GM19397 (cell line): ENCODE measurements around the gene CPNE2.
"Not testable (repeated sequence)": the region's sequence is repeated elsewhere in the genome, so short reads cannot be mapped to it uniquely, and the experiment has no call there.

Experiments used
- ATAC-seq: cut with Tn5 transposase; IDR thresholded peaks from one replicate; pipeline ENCODE4 v1.9.1; 2021; ENCODE audit warnings: mild to moderate bottlenecking, moderate library complexity; ENCODE audit not compliant: unreplicated experiment

The CPNE2 gene

GRCh38 chr16:57091975-57092785 lies at the start of gene CPNE2:
Gene CPNE2 (plus strand): TSS chr16:57092583. CDS start chr16:57110743, 18,160 bp downstream.
- peak; percentile 47 for ATAC-seq

- ATAC-seq: no peak
These were observed 49.1 kb upstream of the CPNE2 start for GRCh38 chr16:57043248-57043647.

DNA sequence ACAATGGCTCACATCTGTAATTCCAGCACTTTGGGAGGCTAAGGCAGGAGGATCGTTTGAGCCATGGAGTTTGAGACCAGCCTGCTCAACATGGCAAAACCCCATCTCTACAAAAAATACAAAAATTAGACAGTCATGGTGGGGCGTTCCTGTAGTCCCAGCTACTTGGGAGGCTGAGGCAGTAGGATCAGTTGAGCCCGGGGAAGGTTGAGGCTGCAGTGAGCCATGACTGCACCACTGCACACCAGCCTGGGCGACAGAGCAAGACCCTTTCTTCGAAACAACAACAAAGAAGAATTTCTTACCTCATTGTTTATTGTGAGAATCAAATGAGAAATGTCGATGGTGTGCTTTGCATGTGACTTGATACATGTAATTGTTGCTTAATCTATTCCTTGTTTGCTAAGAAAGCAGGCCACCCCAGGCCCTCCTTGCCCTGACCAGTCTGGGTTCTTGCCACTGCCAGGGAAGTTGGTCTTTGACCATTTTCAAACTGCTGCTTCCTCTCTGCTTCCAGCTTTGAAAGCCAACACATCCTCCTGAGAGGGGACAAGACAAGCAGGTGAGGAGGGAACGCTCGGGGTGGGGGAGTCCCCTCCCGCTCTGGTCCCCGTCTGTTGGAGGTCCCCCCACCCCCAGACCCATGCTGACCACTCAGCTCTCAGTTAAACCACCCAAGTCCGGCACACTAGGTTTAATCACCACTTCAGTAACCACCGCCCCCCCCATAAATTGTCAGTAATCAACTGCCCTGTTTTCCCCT lies 47.3 kb upstream of the CPNE2 start:
- no peak for ATAC-seq

DNA sequence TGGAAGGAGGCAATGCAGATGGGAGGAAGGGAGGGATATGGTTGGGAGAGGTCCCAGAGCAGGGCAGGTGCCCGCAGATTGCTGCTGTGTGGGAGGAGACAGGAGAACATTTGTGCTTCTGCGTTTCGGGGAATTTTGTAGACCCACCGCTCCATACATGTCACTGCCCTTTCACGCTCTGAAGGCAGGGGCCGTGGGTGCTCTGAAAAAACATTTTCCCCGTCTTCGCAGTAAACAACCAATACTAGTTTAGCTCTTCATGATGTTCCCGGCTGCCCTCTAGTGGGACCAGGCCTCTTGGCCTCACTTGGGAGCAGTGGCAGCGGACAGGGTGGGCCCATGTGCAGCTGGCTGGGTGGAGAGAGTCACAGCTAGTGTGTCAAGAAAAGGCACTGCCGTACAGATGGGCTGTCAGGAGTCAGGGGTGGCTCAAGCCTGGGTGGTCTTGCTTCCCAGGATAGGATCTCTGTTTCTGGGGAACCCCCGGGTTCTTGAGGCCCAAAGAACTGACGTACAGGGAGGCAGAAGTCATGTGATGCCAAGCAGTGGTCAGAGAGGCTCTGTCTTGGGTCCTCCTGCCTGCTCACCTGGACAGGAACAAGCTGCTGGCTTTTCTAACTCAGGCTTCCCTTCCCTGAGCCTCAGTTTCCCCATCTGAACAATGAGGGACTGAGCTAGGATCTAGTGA lies 46.5 kb upstream of the CPNE2 start:
- no peak for ATAC-seq

DNA sequence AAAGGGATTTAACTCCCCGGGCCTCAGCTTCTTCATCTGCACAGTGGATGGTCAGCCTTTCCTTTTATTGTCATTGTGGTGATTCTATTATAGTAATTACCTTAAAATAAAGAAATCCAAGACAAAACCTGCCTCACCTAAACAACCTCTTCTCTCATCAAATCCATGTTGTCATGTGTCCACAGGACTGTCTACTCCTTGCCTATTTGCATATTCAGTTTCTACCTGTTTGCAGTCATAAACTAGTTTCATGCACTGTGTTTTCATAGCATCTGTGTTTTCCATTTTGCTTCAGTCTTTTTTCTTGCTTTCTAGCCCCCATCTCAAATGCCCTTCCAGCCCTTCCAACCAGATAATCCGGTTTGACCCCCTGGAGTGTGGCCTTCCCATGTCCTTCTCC lies 44.3 kb upstream of the CPNE2 start:
- ATAC-seq: no peak

DNA sequence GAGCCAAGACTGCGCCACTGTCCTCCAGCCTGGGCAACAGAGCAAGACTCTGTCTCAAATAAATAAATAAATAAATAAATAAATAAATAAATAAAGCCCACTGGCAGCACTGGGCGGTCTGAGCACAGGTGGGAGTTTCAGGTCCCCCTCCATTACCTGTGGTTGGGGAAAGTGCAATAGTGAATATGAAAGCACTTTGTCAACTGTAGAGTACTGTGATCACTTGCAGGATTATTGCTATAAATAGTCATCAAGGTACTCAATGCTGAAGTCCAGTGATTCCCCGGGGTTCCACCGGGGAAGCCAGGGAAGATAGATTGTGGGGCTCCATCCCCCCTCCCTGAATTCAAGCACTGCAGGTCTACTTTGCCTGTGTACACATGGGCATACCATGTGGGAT lies 42.7 kb upstream of the CPNE2 start:
- ATAC-seq: no peak

DNA sequence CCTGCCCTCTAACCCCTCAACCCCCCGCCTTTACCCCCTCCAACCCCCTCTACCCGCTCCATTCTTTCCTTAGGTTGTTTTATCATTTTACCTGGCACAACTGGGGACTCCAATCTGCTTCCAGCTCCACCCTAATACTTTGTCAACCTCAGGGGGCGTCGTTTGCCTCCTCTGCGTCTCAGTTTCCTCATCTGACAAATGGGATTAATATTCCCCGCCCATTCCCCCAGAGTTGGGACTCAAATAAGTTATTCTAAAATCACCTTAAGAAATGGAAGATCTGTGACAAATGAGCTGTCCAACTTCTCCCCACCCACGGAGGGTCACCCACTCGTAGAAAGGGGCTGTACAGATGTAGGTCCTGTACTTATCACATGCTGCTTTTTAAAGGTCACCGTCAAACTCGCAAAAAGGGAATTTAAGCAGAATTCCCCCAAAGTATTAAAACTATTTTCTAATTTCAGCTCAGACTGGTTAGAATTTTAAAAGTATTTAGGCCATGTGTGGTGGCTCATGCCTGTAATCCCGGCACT lies 40.6 kb upstream of the CPNE2 start:
- no peak for ATAC-seq

- ATAC-seq: no peak
These were observed 39.2 kb upstream of the CPNE2 start for GRCh38 chr16:57053206-57053605.

- ATAC-seq: no peak
These were observed 38.0 kb upstream of the CPNE2 start for GRCh38 chr16:57054338-57054737.

- no peak for ATAC-seq
These were observed 37.6 kb upstream of the CPNE2 start for GRCh38 chr16:57054771-57055170.

- ATAC-seq: no peak
These were observed 36.7 kb upstream of the CPNE2 start for GRCh38 chr16:57055671-57056070.

- no peak for ATAC-seq
These were observed 34.0 kb upstream of the CPNE2 start for GRCh38 chr16:57058291-57058861.

DNA sequence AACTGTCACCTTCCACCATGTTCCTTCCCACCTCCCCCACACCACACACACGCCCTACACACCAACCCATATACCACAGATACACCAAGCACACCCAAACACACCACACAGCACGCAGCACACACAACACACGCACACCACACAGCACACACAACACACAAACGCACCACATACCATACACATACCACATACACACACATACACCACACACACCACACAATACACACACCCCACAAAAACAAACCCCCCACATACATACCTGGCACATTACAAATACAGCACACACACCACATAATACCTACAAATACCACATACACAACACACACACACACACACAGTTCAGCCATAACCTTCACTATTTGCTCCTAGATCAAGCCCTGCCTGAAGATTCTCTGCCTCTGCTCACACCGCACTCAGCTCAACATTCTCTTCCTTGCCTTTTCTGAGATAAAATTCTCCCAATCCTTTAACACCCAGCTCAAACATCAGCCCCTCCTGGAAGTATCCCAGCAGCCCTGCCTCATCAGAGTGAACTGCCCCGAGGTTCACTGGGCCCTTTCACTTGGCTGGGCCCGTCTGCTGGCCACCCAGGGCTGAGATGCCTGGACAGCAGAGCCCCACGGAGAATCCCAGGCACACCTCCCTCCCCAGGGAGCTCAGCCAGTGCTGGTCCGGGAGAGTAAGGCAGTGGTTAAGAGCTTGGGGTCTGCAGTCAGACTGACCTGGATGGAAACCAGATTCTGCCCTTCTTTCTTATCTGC lies 31.9 kb upstream of the CPNE2 start:
- ATAC-seq: no peak

DNA sequence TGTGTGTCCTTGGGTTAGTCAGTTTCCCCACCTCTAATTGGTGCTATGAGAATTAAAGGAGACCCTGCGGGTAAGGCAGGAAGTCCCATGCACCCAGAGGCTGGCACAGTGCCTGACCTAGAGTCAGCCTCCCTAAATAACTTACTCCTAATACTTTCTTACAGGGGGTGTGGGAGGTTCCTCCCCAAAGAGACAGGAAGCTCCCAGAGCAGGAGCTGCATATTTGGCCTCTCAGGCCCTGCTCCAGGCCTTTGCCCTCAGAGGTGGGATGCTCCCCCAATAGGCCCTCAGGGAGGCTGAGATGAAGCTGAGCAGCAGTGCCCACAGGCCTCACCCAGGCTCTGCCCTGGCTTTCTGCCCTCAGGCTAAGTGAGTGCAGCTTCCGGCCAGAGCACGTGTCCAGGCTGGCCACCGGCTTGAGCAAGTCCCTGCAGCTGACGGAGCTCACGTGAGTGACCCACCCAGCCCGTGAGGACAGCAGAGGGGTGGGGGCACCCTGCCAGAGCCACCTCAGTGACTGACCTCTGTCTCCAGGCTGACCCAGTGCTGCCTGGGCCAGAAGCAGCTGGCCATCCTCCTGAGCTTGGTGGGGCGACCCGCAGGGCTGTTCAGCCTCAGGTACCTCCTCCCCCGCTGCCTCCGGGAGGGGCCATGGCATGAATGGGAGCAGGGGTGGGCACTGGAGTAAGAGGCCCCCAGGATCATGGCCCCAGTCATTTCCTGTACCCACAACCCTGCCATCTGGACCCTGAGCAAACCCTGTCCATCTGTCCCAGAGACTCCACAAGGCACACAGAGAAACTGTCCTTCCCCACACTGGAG lies 31.1 kb upstream of the CPNE2 start:
- ATAC-seq: no peak

DNA sequence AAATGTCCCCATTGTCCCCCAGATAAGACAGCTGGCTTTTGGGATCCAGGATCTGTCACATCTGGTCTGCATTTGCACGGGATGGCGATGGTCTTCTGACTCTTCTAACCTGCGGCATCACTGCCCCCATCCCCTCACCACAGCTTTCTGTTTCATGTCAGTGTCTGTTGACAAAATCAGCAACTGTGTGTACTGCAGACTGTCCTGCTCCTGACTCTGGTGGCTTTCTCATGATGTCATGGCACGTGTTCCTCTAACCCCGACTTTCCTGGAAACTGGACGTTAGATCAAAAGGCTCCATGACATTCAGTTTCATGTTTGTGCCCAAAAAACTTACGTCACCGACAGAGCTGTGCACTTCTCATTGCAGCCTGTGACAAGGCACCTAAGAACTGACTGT lies 30.1 kb upstream of the CPNE2 start:
- no peak for ATAC-seq

DNA sequence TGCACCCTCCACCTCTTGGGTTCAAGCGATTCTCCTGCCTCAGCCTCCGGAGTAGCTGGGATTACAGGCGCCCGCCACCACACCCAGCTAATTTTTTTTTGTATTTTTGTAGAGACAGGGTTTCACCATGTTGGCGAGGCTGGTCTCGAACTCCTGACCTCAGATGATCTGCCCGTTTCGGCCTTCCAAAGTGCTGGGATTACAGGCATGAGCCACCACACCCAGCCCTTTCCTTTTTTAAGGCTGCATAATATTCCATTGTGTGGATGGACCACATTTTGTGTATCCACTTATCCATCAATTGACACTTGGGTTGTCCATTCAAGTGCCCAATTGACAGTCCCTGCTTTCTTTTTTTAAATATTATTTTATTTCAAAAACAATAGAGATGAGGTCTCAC lies 29.2 kb upstream of the CPNE2 start:
- ATAC-seq: not testable (repeated sequence)

DNA sequence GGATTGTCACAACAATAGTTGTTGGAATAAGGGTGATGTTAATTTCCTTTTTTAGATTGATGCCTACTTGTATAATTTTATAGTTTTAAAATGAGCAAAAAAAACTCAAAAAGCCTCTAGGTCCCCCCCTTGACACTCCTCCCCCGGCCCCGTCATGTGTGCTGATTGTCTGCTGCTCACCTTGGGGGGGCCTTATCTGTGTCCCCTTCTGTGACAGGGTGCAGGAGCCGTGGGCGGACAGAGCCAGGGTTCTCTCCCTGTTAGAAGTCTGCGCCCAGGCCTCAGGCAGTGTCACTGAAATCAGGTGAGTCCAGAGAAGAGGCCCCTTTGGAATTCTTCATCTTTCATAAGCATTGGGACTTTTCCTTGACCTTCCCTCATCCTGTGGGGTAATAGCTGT lies 27.4 kb upstream of the CPNE2 start:
- no peak for ATAC-seq

DNA sequence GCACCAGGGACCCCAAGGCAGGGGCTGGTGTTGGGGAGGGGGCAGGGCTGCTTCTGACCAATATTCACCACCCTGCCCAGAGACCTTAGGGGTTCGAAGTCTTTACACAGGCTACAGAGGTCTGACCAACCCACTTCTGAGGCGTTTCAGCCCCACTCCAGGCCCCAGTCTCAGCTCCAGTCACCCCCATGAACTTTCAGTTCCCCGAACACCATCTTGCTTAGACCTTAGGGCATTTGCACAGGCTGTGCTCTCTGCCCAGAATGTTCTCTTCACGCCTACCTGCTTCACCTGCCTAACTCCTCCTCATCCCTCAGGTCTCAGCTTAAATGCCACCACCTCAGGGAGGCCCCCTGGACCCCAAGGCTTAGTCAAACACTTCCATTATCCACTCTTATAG lies 25.8 kb upstream of the CPNE2 start:
- ATAC-seq: no peak

GRCh38 chr16:57067347-57067746 lies 25.0 kb upstream of the CPNE2 start:
- no peak for ATAC-seq

GRCh38 chr16:57069053-57069452 lies 23.3 kb upstream of the CPNE2 start:
- no peak for ATAC-seq
